ENCODE results near the gene MBNL1. TPM values are rescaled to one million over a fixed set of nuclear protein-coding genes. Genes with fewer than 3 reads are reported as not detected.

The MBNL1 gene
- total and polyA plus RNA-seq, 2 of the 13 experiments (the other 11 are each of a cell fraction or from before 2014, with no cell fraction given), result 27.1 to 55.4 TPM

GRCh38 chr3:152307829-152308474 is 39.2 kb downstream of the MBNL1 start (continued):
- no peak for TF ChIP-seq HOXD1 (CRISPR knock-in tag; IDR thresholded peaks at IDR 0.05)
- peak; percentile 35; the same call in 1 of the 2 replicates for TF ChIP-seq FOXP4 (CRISPR knock-in tag; IDR thresholded peaks at IDR 0.05)
- TF ChIP-seq ZNF124 (CRISPR knock-in tag; IDR thresholded peaks at IDR 0.05), result no peak
- no peak for TF ChIP-seq NFIB (CRISPR knock-in tag; IDR thresholded peaks at IDR 0.05; ENCODE audit: borderline replicate concordance)
- TF ChIP-seq ZFP37 (CRISPR knock-in tag; IDR thresholded peaks at IDR 0.05; ENCODE audit: borderline replicate concordance), result no peak
- no peak for TF ChIP-seq GLI4 (CRISPR knock-in tag; IDR thresholded peaks at IDR 0.05; ENCODE audit: borderline replicate concordance)
- TF ChIP-seq DR1 (CRISPR knock-in tag; IDR thresholded peaks at IDR 0.05), result no peak
- 0 out of 2 replicates have a peak, but pooled peaks have one; percentile 12 for TF ChIP-seq EHMT2 (IDR thresholded peaks at IDR 0.05; ENCODE audit: borderline replicate concordance, low read depth, low read length)
- TF ChIP-seq GTF3A (CRISPR knock-in tag; conservative IDR thresholded peaks at IDR 0.05), result no peak
- TF ChIP-seq, protein P1, sequence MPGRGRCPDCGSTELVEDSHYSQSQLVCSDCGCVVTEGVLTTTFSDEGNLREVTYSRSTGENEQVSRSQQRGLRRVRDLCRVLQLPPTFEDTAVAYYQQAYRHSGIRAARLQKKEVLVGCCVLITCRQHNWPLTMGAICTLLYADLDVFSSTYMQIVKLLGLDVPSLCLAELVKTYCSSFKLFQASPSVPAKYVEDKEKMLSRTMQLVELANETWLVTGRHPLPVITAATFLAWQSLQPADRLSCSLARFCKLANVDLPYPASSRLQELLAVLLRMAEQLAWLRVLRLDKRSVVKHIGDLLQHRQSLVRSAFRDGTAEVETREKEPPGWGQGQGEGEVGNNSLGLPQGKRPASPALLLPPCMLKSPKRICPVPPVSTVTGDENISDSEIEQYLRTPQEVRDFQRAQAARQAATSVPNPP (CRISPR knock-in tag; IDR thresholded peaks at IDR 0.05), result no peak
- TF ChIP-seq MIER3 (CRISPR knock-in tag; IDR thresholded peaks at IDR 0.05; ENCODE audit: borderline replicate concordance), result no peak
- no peak for TF ChIP-seq ZNF792 (CRISPR knock-in tag; IDR thresholded peaks at IDR 0.05)
- no peak for TF ChIP-seq ZNF513 (CRISPR knock-in tag; conservative IDR thresholded peaks at IDR 0.05)
- no peak for TF ChIP-seq ZNF562 (CRISPR knock-in tag; IDR thresholded peaks at IDR 0.05; ENCODE audit: borderline replicate concordance)
- TF ChIP-seq, protein P2, sequence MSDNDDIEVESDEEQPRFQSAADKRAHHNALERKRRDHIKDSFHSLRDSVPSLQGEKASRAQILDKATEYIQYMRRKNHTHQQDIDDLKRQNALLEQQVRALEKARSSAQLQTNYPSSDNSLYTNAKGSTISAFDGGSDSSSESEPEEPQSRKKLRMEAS (IDR thresholded peaks at IDR 0.05), result no peak
- TF ChIP-seq ZNF18 (CRISPR knock-in tag; IDR thresholded peaks at IDR 0.05; ENCODE audit: insufficient replicate concordance), result no peak
